ENCODE data around the gene F10.

DNA sequence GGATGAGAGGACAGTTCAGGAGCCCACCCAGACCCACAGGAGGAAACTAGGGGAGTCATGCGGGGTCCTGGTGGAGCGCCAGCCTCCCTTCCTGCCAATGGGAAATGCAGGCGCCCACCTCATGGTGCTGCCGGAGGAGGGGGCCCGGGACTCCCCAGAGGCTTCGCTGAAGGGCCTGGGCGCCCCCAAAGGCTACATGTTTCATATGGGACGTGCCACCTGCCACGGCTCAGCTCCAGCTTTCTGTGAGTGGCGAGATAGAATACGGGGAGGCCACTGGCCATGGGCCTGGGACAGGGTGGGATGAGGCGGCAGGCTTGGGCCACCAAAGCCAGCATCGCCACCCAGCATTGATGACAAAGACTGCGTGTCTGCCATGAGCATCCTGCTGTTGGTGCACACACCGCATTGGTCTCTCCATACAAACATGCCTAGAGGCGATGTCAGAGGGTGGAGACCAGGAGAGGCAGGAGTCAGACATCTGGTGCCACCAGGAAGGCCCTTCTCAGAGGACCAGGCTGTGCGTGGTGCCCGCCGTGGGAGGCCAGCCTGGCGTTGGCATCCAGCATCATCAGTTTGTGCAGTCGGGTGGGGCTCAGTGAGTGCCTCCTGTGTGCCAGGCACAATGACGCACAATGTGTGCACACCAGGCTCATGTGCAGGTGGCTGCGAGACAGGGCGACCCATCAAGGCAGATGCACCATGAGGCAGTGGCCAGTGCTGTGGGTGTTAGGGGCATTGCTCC lies 1.2 kb upstream of the F10 start:
- no peak for TF ChIP-seq EP300 (conservative IDR thresholded peaks at IDR 0.05; ENCODE audit: poor library complexity, severe bottlenecking)
- TF ChIP-seq, protein P1, sequence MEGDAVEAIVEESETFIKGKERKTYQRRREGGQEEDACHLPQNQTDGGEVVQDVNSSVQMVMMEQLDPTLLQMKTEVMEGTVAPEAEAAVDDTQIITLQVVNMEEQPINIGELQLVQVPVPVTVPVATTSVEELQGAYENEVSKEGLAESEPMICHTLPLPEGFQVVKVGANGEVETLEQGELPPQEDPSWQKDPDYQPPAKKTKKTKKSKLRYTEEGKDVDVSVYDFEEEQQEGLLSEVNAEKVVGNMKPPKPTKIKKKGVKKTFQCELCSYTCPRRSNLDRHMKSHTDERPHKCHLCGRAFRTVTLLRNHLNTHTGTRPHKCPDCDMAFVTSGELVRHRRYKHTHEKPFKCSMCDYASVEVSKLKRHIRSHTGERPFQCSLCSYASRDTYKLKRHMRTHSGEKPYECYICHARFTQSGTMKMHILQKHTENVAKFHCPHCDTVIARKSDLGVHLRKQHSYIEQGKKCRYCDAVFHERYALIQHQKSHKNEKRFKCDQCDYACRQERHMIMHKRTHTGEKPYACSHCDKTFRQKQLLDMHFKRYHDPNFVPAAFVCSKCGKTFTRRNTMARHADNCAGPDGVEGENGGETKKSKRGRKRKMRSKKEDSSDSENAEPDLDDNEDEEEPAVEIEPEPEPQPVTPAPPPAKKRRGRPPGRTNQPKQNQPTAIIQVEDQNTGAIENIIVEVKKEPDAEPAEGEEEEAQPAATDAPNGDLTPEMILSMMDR (IDR thresholded peaks at IDR 0.05; ENCODE audit: poor library complexity, severe bottlenecking), result no peak

Data from neural cell (in vitro differentiated cells).